Coronary artery (tissue), 2 donors: Measurements from ENCODE around the gene F2RL3.

Experiments
- DNase-seq: peaks from one replicate; pipeline ENCODE4 v3.0.0-alpha.2; 2017; ENCODE audit warnings: low spot score
- H3K27ac ChIP-seq, 2 donors: fragments of 200-600 bp; sonication (generic); one replicate each; pipeline ENCODE4 v1.5.1; 2016 to 2019
- H3K4me3 ChIP-seq: fragments of 200-600 bp; sonication (generic); 2 replicates; pipeline ENCODE4 v1.5.1; 2016; ENCODE audit warnings: mild to moderate bottlenecking, moderate library complexity
- TF ChIP-seq, protein P1 (sequence below): fragments of 200-600 bp; sonication (generic); IDR thresholded peaks from one replicate; pipeline ENCODE4 v1.5.1; 2019; ENCODE audit warnings: antibody characterized with exemption

The F2RL3 gene

DNA sequence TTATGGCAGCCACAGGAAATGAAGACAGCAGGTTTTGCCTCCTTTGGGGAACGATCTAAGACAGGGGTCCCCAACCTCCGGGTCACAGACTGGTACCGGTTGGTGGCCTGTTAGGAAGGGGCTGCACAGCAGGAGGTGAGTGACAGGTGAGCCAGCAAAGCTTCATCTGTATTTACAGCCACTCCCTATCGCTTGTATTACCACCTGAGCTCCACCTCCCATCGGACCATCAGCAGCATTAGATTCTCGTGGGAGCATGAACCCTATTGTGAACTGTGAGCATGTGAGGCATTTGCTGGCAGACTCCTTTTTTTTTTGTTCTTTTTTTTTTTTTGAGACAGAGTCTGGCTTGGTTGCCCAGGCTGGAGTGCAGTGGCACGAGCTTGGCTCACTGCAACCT is 22.2 kb downstream of the F2RL3 start:
- Histone ChIP-seq H3K27ac (no peak overlapping the region), H3K4me3 (no peak overlapping the region)
- DNase-seq, result no peak
- TF ChIP-seq, protein P1, sequence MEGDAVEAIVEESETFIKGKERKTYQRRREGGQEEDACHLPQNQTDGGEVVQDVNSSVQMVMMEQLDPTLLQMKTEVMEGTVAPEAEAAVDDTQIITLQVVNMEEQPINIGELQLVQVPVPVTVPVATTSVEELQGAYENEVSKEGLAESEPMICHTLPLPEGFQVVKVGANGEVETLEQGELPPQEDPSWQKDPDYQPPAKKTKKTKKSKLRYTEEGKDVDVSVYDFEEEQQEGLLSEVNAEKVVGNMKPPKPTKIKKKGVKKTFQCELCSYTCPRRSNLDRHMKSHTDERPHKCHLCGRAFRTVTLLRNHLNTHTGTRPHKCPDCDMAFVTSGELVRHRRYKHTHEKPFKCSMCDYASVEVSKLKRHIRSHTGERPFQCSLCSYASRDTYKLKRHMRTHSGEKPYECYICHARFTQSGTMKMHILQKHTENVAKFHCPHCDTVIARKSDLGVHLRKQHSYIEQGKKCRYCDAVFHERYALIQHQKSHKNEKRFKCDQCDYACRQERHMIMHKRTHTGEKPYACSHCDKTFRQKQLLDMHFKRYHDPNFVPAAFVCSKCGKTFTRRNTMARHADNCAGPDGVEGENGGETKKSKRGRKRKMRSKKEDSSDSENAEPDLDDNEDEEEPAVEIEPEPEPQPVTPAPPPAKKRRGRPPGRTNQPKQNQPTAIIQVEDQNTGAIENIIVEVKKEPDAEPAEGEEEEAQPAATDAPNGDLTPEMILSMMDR, result no peak

GRCh38 chr19:16912780-16913179 is 24.0 kb downstream of the F2RL3 start:
- TF ChIP-seq, protein P1, result no peak
- H3K4me3 ChIP-seq, result no peak overlapping the region
- no peak overlapping the region for H3K27ac ChIP-seq
- no peak for DNase-seq

- Histone ChIP-seq H3K27ac (no peak overlapping the region), H3K4me3 (no peak overlapping the region)
- TF ChIP-seq, protein P1, result no peak
- DNase-seq, result no peak
These were observed 25.6 kb downstream of the F2RL3 start for GRCh38 chr19:16914421-16914820.

DNA sequence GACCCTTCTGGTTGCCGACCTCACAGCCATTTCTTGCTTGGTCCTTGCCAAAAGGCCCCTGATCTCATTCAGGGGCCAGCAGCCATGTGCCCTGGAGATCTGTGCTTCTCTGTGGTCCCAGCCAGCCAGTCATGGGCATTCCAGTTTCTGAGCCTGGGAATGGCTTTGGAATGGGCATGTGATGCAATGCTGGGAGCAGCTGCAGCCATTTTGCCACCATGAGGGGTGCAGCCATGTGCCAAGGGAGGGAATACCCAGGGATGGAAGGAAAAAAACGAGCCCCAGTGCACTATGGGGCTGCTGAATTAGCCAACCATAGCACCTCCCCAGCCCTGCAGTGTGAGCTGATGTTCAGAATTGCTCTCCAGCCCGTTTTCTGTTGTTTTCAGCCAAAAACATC is 26.3 kb downstream of the F2RL3 start:
- DNase-seq, result no peak
- no peak overlapping the region for H3K4me3 ChIP-seq
- TF ChIP-seq, protein P1, result no peak
- H3K27ac ChIP-seq, result no peak overlapping the region

DNA sequence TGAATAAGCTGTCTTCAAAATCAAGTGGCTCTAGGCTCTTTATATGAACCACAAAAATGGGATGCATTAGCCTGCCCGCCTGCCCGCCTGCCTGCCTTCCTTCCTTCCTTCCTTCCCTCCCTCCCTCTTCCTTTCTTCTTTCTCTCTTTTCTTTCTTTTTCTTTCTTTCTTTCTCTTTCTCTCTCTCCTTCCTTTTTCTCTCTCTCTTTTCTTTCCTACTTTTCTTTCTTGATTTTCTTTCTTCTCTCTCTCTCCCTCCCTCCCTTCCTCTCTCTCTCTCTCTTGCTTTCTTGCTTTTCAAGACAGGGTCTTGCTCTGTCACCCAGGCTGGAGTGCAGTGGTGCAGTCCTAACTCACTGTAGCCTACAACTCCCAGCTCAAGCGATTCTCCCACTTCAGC is 26.9 kb downstream of the F2RL3 start:
- no peak overlapping the region for H3K27ac ChIP-seq
- no peak overlapping the region for H3K4me3 ChIP-seq
- DNase-seq, result no peak
- TF ChIP-seq, protein P1, result no peak

DNA sequence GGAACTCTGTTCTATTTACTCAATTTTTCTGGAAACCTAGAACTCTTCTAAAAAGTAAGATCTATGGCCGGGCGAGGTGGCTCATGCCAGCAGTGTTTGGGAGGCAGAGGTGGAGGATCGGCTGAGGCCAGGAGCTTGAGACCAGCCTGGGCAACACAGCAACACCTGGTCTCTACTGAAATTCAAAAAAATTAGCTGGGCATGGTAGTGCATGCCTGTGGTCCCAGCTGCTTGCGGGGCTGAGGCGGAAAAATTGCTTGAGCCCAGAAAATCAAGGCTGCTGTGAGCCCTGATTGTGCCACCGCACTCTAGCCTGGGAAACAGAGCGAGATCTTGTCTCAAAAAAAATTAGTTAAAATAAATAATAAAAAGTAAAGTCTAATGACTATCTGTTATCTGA is 28.6 kb downstream of the F2RL3 start:
- no peak for DNase-seq
- Histone ChIP-seq H3K27ac (no peak overlapping the region), H3K4me3 (no peak overlapping the region)
- TF ChIP-seq, protein P1, result no peak

DNA sequence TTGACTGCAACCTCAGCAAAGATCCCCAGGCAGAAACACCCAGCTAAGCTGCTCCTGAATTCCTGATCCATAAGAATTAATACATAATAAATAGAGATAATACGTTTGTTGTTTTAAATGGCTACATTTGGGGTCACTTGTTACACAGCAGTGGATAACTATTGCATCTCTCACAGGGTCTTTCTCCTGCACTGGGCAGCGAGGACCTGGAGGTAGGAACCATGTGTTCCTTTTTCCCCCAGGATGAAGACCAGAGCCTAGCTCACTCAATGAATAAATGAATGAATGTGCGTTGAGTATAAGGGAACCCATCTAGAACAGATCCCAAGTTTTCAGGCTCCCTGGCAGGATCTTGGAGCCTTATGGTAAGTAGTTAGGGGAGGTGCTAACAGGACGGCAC is 30.7 kb downstream of the F2RL3 start:
- Histone ChIP-seq H3K27ac (no peak overlapping the region), H3K4me3 (no peak overlapping the region)
- DNase-seq, result no peak
- TF ChIP-seq, protein P1, result no peak
